ENCODE results near the gene OLIG1. TPM values are rescaled to one million over a fixed set of nuclear protein-coding genes. Genes with fewer than 3 reads are reported as not detected.

The OLIG1 gene
- total and polyA plus RNA-seq, 10 of the 15 experiments (the other 5 are each of a cell fraction or from before 2014, with no cell fraction given), result not detected

DNA sequence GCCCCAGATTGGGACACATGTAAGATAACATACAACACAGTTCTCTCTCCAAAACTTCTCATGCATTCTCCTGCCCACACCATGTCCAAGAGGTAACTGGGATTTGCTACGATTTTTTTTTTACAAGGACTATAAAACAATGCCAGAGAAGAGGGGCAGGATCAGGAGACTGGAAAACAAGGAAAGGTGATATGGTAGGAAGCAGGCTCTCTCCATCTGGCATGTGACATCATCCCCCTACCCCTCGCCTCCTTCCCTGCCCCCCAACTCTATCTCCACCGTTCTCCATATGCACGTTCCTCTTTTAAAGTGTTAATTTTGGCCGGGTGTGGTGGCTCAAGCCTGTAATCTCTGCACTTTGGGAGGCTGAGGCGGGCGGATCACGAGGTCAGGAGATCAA, 23.5 kb upstream of the OLIG1 start:
- H3K36me3 ChIP-seq (ENCODE audit: control insufficient read depth in 2 of 2, insufficient read depth in 2 of 2, low read length in 1 of 2), result no peaks in the 10 kb centered on the region
- 14% methylated on average over 8 of the region's 8 CpGs for WGBS (ENCODE audit: insufficient coverage, insufficient replicate concordance, low lambda C conversion rate, missing lambda C conversion rate)
- DNase-seq (ENCODE audit: low read depth, low spot score) (no peak), FAIRE-seq (no peak), ATAC-seq (no peak)
- H3K79me2 ChIP-seq (ENCODE audit: control insufficient read depth, insufficient read depth, low read length), result no peaks in the 10 kb centered on the region
- H3K4me2 ChIP-seq (ENCODE audit: control insufficient read depth, insufficient read depth), result no peak overlapping the region
- ChIA-PET CTCF (no interaction called here), POLR2A (no interaction called here), RAD21 (ENCODE audit: unreplicated experiment) (no interaction called here), SMC1A (ENCODE audit: uncharacterized antibody, unreplicated experiment) (no interaction called here)
- H4K20me1 ChIP-seq (ENCODE audit: control insufficient read depth, insufficient read depth), result no peaks in the 10 kb centered on the region
- H2AFZ ChIP-seq (ENCODE audit: control insufficient read depth, low read depth, low read length), result no peak overlapping the region
- intact Hi-C loops (cut with micrococcal nuclease; ENCODE audit: unreplicated experiment), result no loop called here
- H3K27ac ChIP-seq (ENCODE audit: control insufficient read depth, insufficient read depth), result no peak overlapping the region
- H3K9ac ChIP-seq (ENCODE audit: control insufficient read depth, insufficient read depth, low read length), result no peak overlapping the region
- no peaks in the 10 kb centered on the region for H3K9me3 ChIP-seq (replicated peaks; ENCODE audit: control insufficient read depth, insufficient read depth, low read length)
- BruUV-seq (replicated peaks), result no TSS peak
- no peak overlapping the region for H3K4me3 ChIP-seq
- TF ChIP-seq RFX5 (IDR thresholded peaks at IDR 0.05; ENCODE audit: low read depth, low read length) (no peak), IKZF2 (IDR thresholded peaks at IDR 0.05) (no peak)
- no peaks in the 10 kb centered on the region for H3K4me1 ChIP-seq (ENCODE audit: control insufficient read depth, insufficient read depth, low read length)
- peaks cover 0 to 3% of the 10 kb centered on the region in 2 experiments; a peak in 2 of 4 replicates for H3K27me3 ChIP-seq (replicated peaks in 1 of 2; ENCODE audit: control insufficient read depth in 2 of 2, insufficient read depth in 2 of 2, low read length in 1 of 2)
- in situ Hi-C loops (cut with MboI), result no loop called here

DNA sequence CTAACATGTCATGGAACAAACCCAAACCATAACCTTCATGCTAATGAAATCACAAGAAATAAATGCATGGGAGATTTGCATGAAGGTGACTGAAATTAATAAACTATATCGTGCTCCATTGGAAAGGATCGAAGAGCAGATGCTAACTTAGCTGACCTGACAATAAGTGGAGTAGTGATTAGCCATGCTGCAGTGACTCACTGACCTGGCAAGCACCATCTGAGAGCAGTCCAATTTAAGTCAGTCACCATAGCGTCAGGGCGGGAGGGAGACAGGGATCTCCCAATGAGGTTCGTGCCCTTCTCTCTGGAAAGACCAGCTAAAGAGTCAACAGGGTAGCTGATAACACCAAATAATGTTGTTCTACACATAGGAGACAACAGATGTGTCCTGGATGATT, 22.7 kb upstream of the OLIG1 start:
- ChIA-PET RAD21 (ENCODE audit: unreplicated experiment) (no interaction called here), POLR2A (no interaction called here), SMC1A (ENCODE audit: uncharacterized antibody, unreplicated experiment) (no interaction called here), CTCF (no interaction called here)
- no peak overlapping the region for H3K9ac ChIP-seq (ENCODE audit: control insufficient read depth, insufficient read depth, low read length)
- H4K20me1 ChIP-seq (ENCODE audit: control insufficient read depth, insufficient read depth), result no peaks in the 10 kb centered on the region
- WGBS (ENCODE audit: insufficient coverage, insufficient replicate concordance, low lambda C conversion rate, missing lambda C conversion rate), result 53% methylated on average over 5 of the region's 5 CpGs
- in situ Hi-C loops (cut with MboI), result no loop called here
- no peaks in the 10 kb centered on the region for H3K9me3 ChIP-seq (replicated peaks; ENCODE audit: control insufficient read depth, insufficient read depth, low read length)
- no peak overlapping the region for H3K4me3 ChIP-seq
- H3K4me1 ChIP-seq (ENCODE audit: control insufficient read depth, insufficient read depth, low read length), result no peaks in the 10 kb centered on the region
- H3K4me2 ChIP-seq (ENCODE audit: control insufficient read depth, insufficient read depth), result no peak overlapping the region
- TF ChIP-seq EZH2 (IDR thresholded peaks at IDR 0.05; ENCODE audit: borderline replicate concordance, control insufficient read depth, low read depth, low read length) (no peak), TARDBP (IDR thresholded peaks at IDR 0.05; ENCODE audit: borderline replicate concordance) (no peak), NR2C2 (IDR thresholded peaks at IDR 0.05; ENCODE audit: borderline replicate concordance, control insufficient read depth, insufficient read length, low read depth) (no peak), CBX3 (IDR thresholded peaks at IDR 0.05; ENCODE audit: borderline replicate concordance, low read depth) (no peak), E2F4 (IDR thresholded peaks at IDR 0.05; ENCODE audit: low read depth, low read length) (no peak)
- H3K27ac ChIP-seq (ENCODE audit: control insufficient read depth, insufficient read depth), result no peak overlapping the region
- no peak for FAIRE-seq
- no peak for DNase-seq (ENCODE audit: low read depth, low spot score)
- no peaks in the 10 kb centered on the region for H3K79me2 ChIP-seq (ENCODE audit: control insufficient read depth, insufficient read depth, low read length)
- no peak overlapping the region for H2AFZ ChIP-seq (ENCODE audit: control insufficient read depth, low read depth, low read length)
- no peak for ATAC-seq
- intact Hi-C loops (cut with micrococcal nuclease; ENCODE audit: unreplicated experiment), result no loop called here
- no peaks in the 10 kb centered on the region for H3K36me3 ChIP-seq (ENCODE audit: control insufficient read depth in 2 of 2, insufficient read depth in 2 of 2, low read length in 1 of 2)
- H3K27me3 ChIP-seq (replicated peaks in 1 of 2; ENCODE audit: control insufficient read depth in 2 of 2, insufficient read depth in 2 of 2, low read length in 1 of 2), result peaks cover 0 to 3% of the 10 kb centered on the region in 2 experiments; a peak in 2 of 4 replicates
- BruUV-seq (replicated peaks), result no TSS peak
